Epithelial cell of esophagus (primary cell): ENCODE measurements around the gene SOX18.

Experiments
- DNase-seq: peaks from one replicate; pipeline ENCODE4 v3.0.0; 2010; ENCODE audit warnings: low read depth
- H3K4me3 ChIP-seq: 2 replicates; pipeline ENCODE4 v1.5.1; 2011; ENCODE audit warnings: mild to moderate bottlenecking, low read length, control low read depth
- CTCF ChIP-seq: IDR thresholded peaks from 2 replicates; pipeline ENCODE4 v1.5.1; 2011; ENCODE audit warnings: low read depth, mild to moderate bottlenecking, low read length, control low read depth, inconsistent platforms; ENCODE audit not compliant: insufficient read depth; ENCODE audit errors: missing control alignments

SOX18 gene

DNA sequence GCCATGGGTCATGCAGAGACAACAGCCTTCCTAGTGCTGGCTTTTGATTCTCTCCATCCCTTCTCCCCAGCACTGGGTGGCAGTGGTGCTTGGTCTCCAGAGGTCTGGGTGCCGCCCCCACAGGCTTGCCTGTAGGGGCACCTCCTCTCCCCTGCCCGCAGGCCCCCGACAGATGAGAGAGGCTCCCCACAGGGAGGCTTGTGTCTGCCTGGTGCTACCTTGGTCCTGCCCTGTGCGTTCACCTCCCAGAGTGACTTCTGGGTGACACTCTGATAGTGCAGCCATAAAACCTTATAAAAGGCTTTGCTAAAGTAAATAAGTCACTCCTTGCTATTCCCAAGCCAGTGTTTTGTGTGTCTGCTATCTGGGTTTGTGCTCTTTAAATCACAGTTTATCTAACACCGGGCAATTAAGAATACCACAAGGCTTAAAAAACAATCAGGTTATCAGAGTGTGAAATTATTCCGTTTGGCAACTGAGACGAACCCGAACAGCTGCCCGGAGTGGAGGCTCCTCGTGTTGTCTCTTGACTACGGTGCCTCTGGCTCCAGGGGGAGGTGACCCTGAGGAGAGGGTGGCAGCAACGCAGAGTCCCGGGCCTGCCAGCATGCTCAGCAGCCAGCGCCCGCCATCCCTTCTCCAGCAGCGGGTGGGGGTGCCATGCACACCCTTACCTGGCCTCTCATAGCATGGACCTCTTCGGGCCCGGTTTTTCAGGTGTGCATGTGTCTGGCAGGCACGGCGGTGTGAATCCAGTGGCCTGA, 18.9 kb downstream of the SOX18 start:
- no peak for DNase-seq
- H3K4me3 ChIP-seq: no peak overlapping the region
- no peak for TF ChIP-seq CTCF

GRCh38 chr20:64029293-64030117, 19.9 kb downstream of the SOX18 start:
- H3K4me3 ChIP-seq: no peak overlapping the region
- DNase-seq: no peak
- TF ChIP-seq CTCF: no peak

DNA sequence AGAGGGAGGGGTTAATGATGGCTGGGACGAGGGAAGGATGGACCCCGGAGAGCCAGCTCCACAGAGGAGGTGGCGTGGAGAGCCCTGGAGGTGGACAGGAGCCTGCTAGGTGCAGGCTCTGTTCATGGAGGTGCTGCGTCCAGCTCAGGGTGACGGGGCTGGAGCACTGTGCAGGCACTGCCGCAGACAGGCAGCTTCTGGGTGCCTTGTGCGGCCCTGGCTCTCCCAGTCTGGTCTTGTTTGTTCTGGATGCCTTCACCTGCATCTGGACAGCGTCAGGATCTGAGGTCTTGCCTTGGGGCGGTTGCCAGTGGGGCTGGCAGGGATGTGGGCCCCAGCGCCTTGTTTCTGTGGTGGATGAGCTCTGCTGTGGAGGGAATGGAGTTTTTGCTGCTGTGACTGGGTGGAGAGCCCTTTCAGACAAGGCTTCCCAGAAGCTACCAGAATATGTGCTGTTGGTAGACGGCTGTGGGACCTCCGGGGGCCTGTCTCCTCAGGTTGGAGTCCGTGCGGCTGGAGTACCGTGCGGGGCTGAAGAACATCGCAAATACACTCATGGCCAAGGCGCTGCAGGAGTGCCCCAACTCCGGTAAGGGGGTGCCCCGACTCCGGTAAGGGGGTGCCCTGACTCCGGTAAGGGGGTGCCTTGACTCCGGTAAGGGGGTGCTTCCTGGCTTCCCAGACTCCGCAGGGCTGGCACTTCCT, 21.3 kb downstream of the SOX18 start:
- DNase-seq: no peak
- no peak for TF ChIP-seq CTCF

DNA sequence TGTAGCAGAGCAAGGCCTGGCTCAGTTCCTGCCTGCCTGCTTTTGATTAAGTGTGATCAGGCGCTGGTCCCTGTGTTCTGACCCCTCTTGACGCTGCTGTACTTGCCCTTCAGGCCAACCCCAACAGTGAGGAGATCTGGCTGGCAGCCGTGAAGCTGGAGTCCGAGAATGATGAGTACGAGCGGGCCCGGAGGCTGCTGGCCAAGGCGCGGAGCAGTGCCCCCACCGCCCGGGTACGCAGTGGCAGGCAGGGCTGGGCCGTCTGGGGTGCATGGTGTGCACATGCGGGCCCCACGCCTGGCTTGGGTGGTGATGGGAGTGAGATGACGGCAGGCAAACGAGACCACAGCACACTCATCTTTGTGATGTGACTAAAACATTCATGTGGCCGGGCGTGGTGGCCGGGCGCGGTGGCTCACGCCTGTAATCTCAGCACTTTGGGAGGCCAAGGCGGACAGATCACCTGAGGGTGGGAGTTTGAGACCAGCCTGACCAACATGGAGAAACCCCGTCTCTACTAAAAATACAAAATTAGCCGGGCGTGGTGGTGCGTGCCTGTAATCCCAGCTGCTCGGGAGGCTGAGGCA, 23.5 kb downstream of the SOX18 start:
- TF ChIP-seq CTCF: no peak
- no peak overlapping the region for H3K4me3 ChIP-seq
- no peak for DNase-seq

More for the DNA sequence above, 21.3 kb downstream of the SOX18 start:
- no peak overlapping the region for H3K4me3 ChIP-seq

- TF ChIP-seq CTCF: no peak
- DNase-seq: no peak
- H3K4me3 ChIP-seq: no peak overlapping the region
Observed at GRCh38 chr20:64025101-64025825, 24.2 kb downstream of the SOX18 start.
